ENCODE measurements around the gene STYXL2.

Gene STYXL2

DNA sequence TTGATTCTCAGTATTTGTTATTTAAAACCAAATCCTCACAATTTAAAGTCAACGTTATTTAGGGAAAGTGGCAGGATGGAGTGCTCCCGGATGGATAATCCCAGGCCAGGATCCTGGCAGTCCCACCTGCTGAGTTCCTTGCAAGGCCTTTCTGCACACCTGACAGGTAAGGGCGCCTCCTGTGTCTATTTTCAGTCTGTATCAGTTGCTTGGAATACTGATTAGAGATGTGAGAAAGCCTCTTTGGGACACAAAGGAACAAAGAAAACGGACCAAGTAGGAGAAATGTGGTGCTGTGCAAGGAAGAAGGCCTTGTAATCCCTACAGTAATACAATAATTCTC lies 12.2 kb downstream of the STYXL2 start:
- DNase-seq (ENCODE audit: low read depth, low spot score), result no peak
- no peak for TF ChIP-seq EZH2 (IDR thresholded peaks at IDR 0.05)
- no peak overlapping the region for H3K4me3 ChIP-seq
- no peaks in the 10 kb centered on the region for H3K36me3 ChIP-seq (ENCODE audit: insufficient read depth, low read length)
- no peak overlapping the region for H3K27ac ChIP-seq
- no peak overlapping the region for H3K9ac ChIP-seq (ENCODE audit: insufficient read length)
- H3K9me3 ChIP-seq (ENCODE audit: low read depth, low read length), result no peaks in the 10 kb centered on the region

DNA sequence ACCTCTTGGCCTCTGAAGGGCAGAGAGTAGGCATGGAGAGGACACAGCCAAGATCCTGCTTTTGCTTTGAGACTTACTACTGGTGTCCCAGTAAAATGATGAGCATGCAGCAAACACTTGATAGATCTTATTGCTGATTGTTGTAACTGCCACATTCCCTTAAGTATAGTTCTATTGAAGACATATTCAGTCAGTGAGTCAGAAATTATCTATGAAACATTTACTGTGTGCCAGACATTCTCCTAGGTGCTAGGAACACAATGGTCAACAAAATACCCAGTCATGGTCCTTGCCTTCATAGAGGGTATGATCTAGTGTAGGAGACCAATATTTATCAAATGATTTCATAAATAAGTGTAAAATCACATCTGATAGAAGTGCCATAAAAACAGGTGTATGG lies 13.6 kb downstream of the STYXL2 start:
- H3K36me3 ChIP-seq (ENCODE audit: insufficient read depth, low read length), result no peaks in the 10 kb centered on the region
- no peak overlapping the region for H3K4me3 ChIP-seq
- no peak overlapping the region for H3K27ac ChIP-seq
- TF ChIP-seq FOXP2 (optimal IDR thresholded peaks at IDR 0.05; ENCODE audit: control extremely low read depth, extremely low read length, insufficient read depth) (no peak), EZH2 (IDR thresholded peaks at IDR 0.05) (no peak), POLR2AphosphoS5 (IDR thresholded peaks at IDR 0.05; ENCODE audit: borderline replicate concordance, low read depth, low read length) (no peak)
- H3K9ac ChIP-seq (ENCODE audit: insufficient read length), result no peak overlapping the region
- no peak for DNase-seq (ENCODE audit: low read depth, low spot score)
- no peaks in the 10 kb centered on the region for H3K9me3 ChIP-seq (ENCODE audit: low read depth, low read length)

DNA sequence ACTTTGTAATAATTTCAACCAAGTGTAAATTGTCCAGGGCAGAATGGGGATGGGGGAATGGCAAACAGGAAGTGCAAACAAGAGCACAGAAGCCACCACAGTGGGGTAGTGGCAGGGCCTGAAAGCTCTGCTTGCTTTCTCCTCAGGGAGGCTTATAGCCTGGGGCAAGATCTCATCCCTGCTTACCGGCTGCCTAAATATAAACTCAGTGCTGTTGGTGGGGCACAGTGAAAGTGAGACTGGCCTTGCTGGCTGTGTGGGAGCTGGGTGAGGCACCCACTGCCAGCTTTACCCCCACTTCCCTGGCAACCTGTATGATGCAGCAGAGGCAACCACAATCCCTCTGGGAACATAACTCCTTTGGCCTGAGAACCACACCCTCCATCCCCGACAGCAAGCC lies 15.2 kb downstream of the STYXL2 start:
- peak overlapping the region; percentile 29 for H3K9ac ChIP-seq (ENCODE audit: insufficient read length)
- H3K27ac ChIP-seq, result peak overlapping the region; percentile 83
- peak overlapping the region; percentile 55 for H3K4me3 ChIP-seq
- no peaks in the 10 kb centered on the region for H3K9me3 ChIP-seq (ENCODE audit: low read depth, low read length)
- no peak for TF ChIP-seq FOXP2 (optimal IDR thresholded peaks at IDR 0.05; ENCODE audit: control extremely low read depth, extremely low read length, insufficient read depth)
- no peak for TF ChIP-seq EZH2 (IDR thresholded peaks at IDR 0.05)
- no peak for TF ChIP-seq POLR2AphosphoS5 (IDR thresholded peaks at IDR 0.05; ENCODE audit: borderline replicate concordance, low read depth, low read length)
- no peaks in the 10 kb centered on the region for H3K36me3 ChIP-seq (ENCODE audit: insufficient read depth, low read length)
- DNase-seq (ENCODE audit: low read depth, low spot score), result peak; percentile 81

DNA sequence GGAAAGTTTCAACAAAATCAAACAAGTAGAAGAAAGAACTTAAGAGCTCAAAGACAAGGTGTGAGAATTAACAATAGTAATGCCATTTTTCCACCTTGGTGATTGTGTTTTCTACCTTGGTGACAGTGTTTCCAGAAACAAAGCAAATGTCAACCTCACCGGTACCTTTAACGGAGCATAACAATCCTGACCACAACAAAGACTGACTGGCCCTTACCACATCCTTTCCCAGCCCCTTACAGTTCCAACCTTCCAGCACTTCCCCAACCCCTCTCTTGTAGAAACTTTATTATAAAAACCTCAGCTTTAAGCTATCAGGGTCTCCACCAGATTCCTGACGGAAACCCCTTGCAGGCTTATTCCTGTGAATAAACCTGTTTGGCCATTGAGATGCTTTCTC lies 16.7 kb downstream of the STYXL2 start:
- Histone ChIP-seq H3K27ac (no peak overlapping the region), H3K36me3 (ENCODE audit: insufficient read depth, low read length) (no peaks in the 10 kb centered on the region), H3K9me3 (ENCODE audit: low read depth, low read length) (no peaks in the 10 kb centered on the region), H3K9ac (ENCODE audit: insufficient read length) (no peak overlapping the region), H3K4me3 (no peak overlapping the region)
- DNase-seq (ENCODE audit: low read depth, low spot score), result no peak
- TF ChIP-seq EZH2 (IDR thresholded peaks at IDR 0.05) (no peak), FOXP2 (optimal IDR thresholded peaks at IDR 0.05; ENCODE audit: control extremely low read depth, extremely low read length, insufficient read depth) (no peak), POLR2AphosphoS5 (IDR thresholded peaks at IDR 0.05; ENCODE audit: borderline replicate concordance, low read depth, low read length) (no peak)

DNA sequence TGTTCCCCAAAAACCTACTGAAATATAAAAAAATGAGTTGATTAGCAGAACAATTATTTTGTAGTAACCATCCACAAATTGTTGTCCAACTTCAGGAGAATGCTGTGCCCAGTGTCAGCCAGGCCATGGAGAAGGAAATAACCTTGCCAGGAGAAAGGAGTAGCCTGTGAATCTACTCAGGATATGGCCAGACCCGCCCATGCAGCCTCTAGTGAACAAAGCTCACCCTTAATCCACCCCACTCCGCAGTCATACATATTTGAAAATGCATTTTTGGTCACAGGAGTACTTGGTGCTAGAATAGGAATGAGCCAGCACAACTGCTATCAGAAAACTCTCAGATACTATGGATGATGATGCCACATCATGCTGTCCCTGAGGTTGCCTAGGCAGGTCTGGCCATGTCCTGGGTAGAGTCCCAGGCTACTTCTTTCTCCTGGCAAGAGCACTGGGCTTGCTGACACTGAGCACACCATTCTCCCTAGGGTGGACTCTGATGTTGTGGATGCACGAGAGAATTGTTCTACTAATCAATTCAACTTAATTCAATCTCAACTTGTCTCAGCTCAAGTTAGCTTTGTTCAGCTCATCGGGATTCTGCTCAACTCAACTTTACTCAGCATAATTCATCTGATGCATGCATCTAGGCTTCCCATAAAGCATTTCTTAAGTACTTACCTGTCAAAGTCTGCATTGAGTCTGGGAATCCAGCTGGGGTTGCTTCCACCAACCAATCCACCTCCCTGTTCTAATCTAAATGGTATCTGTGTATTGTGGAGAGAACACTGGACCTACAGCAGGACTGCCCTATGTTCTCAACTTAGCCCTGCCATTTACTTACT lies 18.2 kb downstream of the STYXL2 start:
- TF ChIP-seq POLR2AphosphoS5 (IDR thresholded peaks at IDR 0.05; ENCODE audit: borderline replicate concordance, low read depth, low read length), result no peak
- TF ChIP-seq EZH2 (IDR thresholded peaks at IDR 0.05), result no peak
- no peak for TF ChIP-seq FOXP2 (optimal IDR thresholded peaks at IDR 0.05; ENCODE audit: control extremely low read depth, extremely low read length, insufficient read depth)
- no peak overlapping the region for H3K27ac ChIP-seq
- DNase-seq (ENCODE audit: low read depth, low spot score), result no peak
- H3K9me3 ChIP-seq (ENCODE audit: low read depth, low read length), result no peaks in the 10 kb centered on the region
- H3K36me3 ChIP-seq (ENCODE audit: insufficient read depth, low read length), result no peaks in the 10 kb centered on the region
- no peak overlapping the region for H3K4me3 ChIP-seq
- H3K9ac ChIP-seq (ENCODE audit: insufficient read length), result no peak overlapping the region

DNA sequence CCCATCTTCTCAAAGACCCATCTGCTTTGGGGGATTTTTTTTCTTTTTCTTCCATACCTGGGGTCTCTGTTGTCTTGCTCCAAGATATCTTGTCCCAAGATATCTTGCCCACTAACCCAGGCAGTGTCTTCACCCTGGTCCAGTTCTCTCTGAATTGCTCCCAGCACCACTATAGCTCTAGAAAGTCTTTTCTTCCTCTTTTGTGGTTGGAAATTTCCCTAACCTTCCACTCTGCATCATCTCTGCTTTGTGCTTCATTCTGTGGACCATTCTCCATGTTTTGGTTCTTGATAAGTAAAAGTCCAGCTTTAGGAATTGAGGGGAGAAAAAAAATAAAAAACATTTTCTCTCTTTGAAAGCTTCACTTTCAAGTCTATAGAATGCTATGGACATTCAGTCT lies 20.9 kb downstream of the STYXL2 start:
- Histone ChIP-seq H3K9ac (ENCODE audit: insufficient read length) (no peak overlapping the region), H3K4me3 (no peak overlapping the region), H3K36me3 (ENCODE audit: insufficient read depth, low read length) (no peaks in the 10 kb centered on the region), H3K9me3 (ENCODE audit: low read depth, low read length) (no peaks in the 10 kb centered on the region), H3K27ac (no peak overlapping the region)
- no peak for TF ChIP-seq POLR2AphosphoS5 (IDR thresholded peaks at IDR 0.05; ENCODE audit: borderline replicate concordance, low read depth, low read length)
- TF ChIP-seq EZH2 (IDR thresholded peaks at IDR 0.05), result no peak
- no peak for TF ChIP-seq FOXP2 (optimal IDR thresholded peaks at IDR 0.05; ENCODE audit: control extremely low read depth, extremely low read length, insufficient read depth)
- no peak for DNase-seq (ENCODE audit: low read depth, low spot score)

GRCh38 chr1:167115655-167116054 lies 21.8 kb downstream of the STYXL2 start:
- no peak for TF ChIP-seq EZH2 (IDR thresholded peaks at IDR 0.05)
- no peak for TF ChIP-seq POLR2AphosphoS5 (IDR thresholded peaks at IDR 0.05; ENCODE audit: borderline replicate concordance, low read depth, low read length)
- no peak for TF ChIP-seq FOXP2 (optimal IDR thresholded peaks at IDR 0.05; ENCODE audit: control extremely low read depth, extremely low read length, insufficient read depth)

DNA sequence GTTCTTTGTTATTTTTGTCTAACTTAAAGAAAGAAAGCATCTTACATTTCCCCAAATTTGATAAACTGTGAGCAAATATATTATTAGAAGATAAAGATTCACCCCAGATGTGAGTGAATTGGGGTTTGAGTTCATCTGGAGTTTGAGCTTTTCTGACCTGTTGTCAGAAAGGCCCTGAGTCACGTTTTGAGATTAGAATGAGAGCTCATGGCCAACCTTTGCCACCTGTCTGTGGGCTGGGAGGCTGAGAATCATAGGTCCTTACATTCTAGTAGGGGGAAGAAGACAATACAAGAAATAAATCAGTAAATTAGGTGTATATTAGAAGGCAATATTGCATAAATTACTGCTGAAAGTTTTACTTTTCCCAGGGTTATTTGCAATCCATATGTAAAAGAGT lies 22.3 kb downstream of the STYXL2 start:
- H3K4me3 ChIP-seq, result no peak overlapping the region
- no peak for DNase-seq (ENCODE audit: low read depth, low spot score)
- no peaks in the 10 kb centered on the region for H3K9me3 ChIP-seq (ENCODE audit: low read depth, low read length)
- H3K27ac ChIP-seq, result no peak overlapping the region
- TF ChIP-seq POLR2AphosphoS5 (IDR thresholded peaks at IDR 0.05; ENCODE audit: borderline replicate concordance, low read depth, low read length) (no peak), FOXP2 (optimal IDR thresholded peaks at IDR 0.05; ENCODE audit: control extremely low read depth, extremely low read length, insufficient read depth) (no peak), EZH2 (IDR thresholded peaks at IDR 0.05) (no peak)
- H3K9ac ChIP-seq (ENCODE audit: insufficient read length), result no peak overlapping the region
- H3K36me3 ChIP-seq (ENCODE audit: insufficient read depth, low read length), result no peaks in the 10 kb centered on the region

More at GRCh38 chr1:167115655-167116054, 21.8 kb downstream of the STYXL2 start:
- no peak for DNase-seq (ENCODE audit: low read depth, low spot score)
- no peak overlapping the region for H3K27ac ChIP-seq
- no peaks in the 10 kb centered on the region for H3K36me3 ChIP-seq (ENCODE audit: insufficient read depth, low read length)
- H3K4me3 ChIP-seq, result no peak overlapping the region
- H3K9me3 ChIP-seq (ENCODE audit: low read depth, low read length), result no peaks in the 10 kb centered on the region
- no peak overlapping the region for H3K9ac ChIP-seq (ENCODE audit: insufficient read length)

- no peaks in the 10 kb centered on the region for H3K9me3 ChIP-seq (ENCODE audit: low read depth, low read length)
- H3K36me3 ChIP-seq (ENCODE audit: insufficient read depth, low read length), result no peaks in the 10 kb centered on the region
- no peak overlapping the region for H3K27ac ChIP-seq
- DNase-seq (ENCODE audit: low read depth, low spot score), result no peak
- H3K4me3 ChIP-seq, result no peak overlapping the region
- TF ChIP-seq POLR2AphosphoS5 (IDR thresholded peaks at IDR 0.05; ENCODE audit: borderline replicate concordance, low read depth, low read length), result no peak
- TF ChIP-seq EZH2 (IDR thresholded peaks at IDR 0.05), result no peak
- TF ChIP-seq FOXP2 (optimal IDR thresholded peaks at IDR 0.05; ENCODE audit: control extremely low read depth, extremely low read length, insufficient read depth), result no peak
- H3K9ac ChIP-seq (ENCODE audit: insufficient read length), result no peak overlapping the region
These were observed 23.4 kb downstream of the STYXL2 start for GRCh38 chr1:167117225-167117624.
